OCI-LY7 (cell line): ENCODE data around the gene SDF4. TPM values are rescaled to one million over a fixed set of nuclear protein-coding genes. Genes with fewer than 3 reads are reported as not detected.

Experiments used
- BruUV-seq: library from RNA; stranded (reverse); fragments of 400-500 nt; replicated peaks from 2 replicates; lab custom pipeline; 2021; lab: Mats Ljungman, UMichigan
- CTCF ChIA-PET: fragments of 300-600 bp; sonication (Branson Sonifier 250); formaldehyde crosslinking; loops from one replicate; lab custom pipeline; 2022; ENCODE audit warnings: antibody characterized with exemption; ENCODE audit not compliant: unreplicated experiment; lab: Charles Lee
- POLR2A ChIA-PET: fragments of 300-600 bp; sonication (Branson Sonifier 250); formaldehyde crosslinking; loops from one replicate; lab custom pipeline; 2022; ENCODE audit warnings: antibody characterized with exemption; lab: Charles Lee
- DNase-seq: peaks from one replicate; pipeline ENCODE4 v3.0.0-alpha.2; 2015; ENCODE audit warnings: low spot score
- H2AFZ ChIP-seq: fragments of 200-600 bp; sonication (generic), shearing (Covaris generic); 2 replicates; pipeline ENCODE4 v1.6.1; 2014; ENCODE audit warnings: mild to moderate bottlenecking, antibody characterized with exemption, low read length, moderate library complexity
- H3K27ac ChIP-seq: fragments of 200-600 bp; sonication (generic); 2 replicates; pipeline ENCODE4 v1.5.1; 2014; ENCODE audit warnings: mixed run types, low read depth, mild to moderate bottlenecking, moderate library complexity, low read length, inconsistent platforms; ENCODE audit not compliant: poor library complexity, severe bottlenecking
- H3K36me3 ChIP-seq: fragments of 200-600 bp; sonication (generic); 2 replicates; pipeline ENCODE4 v1.6.1; 2014; ENCODE audit warnings: mild to moderate bottlenecking, antibody characterized with exemption, low read length, moderate library complexity, mixed read lengths; ENCODE audit not compliant: insufficient read depth
- H3K4me1 ChIP-seq: fragments of 200-600 bp; sonication (generic); 2 replicates; pipeline ENCODE4 v1.5.1; 2014; ENCODE audit warnings: mild to moderate bottlenecking, low read length; ENCODE audit not compliant: insufficient read depth, poor library complexity, severe bottlenecking
- H3K4me2 ChIP-seq: fragments of 200-600 bp; sonication (generic); 2 replicates; pipeline ENCODE4 v1.6.1; 2014; ENCODE audit warnings: mild to moderate bottlenecking, low read length
- H3K4me3 ChIP-seq: fragments of 200-600 bp; sonication (generic); 2 replicates; pipeline ENCODE4 v1.5.1; 2014; ENCODE audit warnings: mild to moderate bottlenecking, low read depth, low read length; ENCODE audit not compliant: poor library complexity, severe bottlenecking
- H3K79me2 ChIP-seq: fragments of 200-600 bp; sonication (generic); 2 replicates; pipeline ENCODE4 v1.6.1; 2016; ENCODE audit warnings: low read depth, mild to moderate bottlenecking, low read length, moderate library complexity, mixed read lengths; ENCODE audit not compliant: insufficient read depth
- H3K9me2 ChIP-seq: fragments of 200-600 bp; sonication (generic); 2 replicates; pipeline ENCODE4 v1.6.1; 2016; ENCODE audit warnings: mild to moderate bottlenecking, low read length, mixed read lengths; ENCODE audit not compliant: insufficient read depth
- H3K9me3 ChIP-seq: fragments of 200-600 bp; sonication (generic); 2 replicates; pipeline ENCODE4 v1.6.1; 2014; ENCODE audit warnings: mild to moderate bottlenecking, mixed run types, low read length, mixed read lengths
- H4K20me1 ChIP-seq: fragments of 200-600 bp; sonication (generic); 2 replicates; pipeline ENCODE4 v1.6.1; 2014; ENCODE audit warnings: mild to moderate bottlenecking, antibody characterized with exemption, low read length, moderate library complexity, mixed read lengths; ENCODE audit not compliant: insufficient read depth
- CTCF ChIP-seq: fragments of 200-600 bp; sonication (generic); conservative IDR thresholded peaks from 2 replicates; pipeline ENCODE4 v1.5.1; 2014; ENCODE audit warnings: mild to moderate bottlenecking, antibody characterized with exemption, low read length, moderate library complexity, mixed read lengths
- EZH2phosphoT487 ChIP-seq: fragments of 200-600 bp; sonication (generic); IDR thresholded peaks from 2 replicates; pipeline ENCODE4 v1.6.1; 2018; ENCODE audit warnings: low read depth, borderline replicate concordance, mild to moderate bottlenecking, mixed run types, antibody characterized with exemption, low read length, moderate library complexity, mixed read lengths
- intact Hi-C: fragments of 100-400 bp; cut with micrococcal nuclease; formaldehyde crosslinking; loops from one replicate; pipeline ENCODE4 v1.10.0; 2022; ENCODE audit not compliant: unreplicated experiment
- total RNA-seq, 2 experiments: library from RNA; depleted of rRNA in 1 of 2; stranded (reverse); fragments of >200 nt in 1 of 2; shearing (Covaris generic) in 1 of 2; gene quantifications; 2 replicates each; pipeline ENCODE4 v1.2.3, GENCODE V29; 2014 to 2022

SDF4 gene
- total RNA-seq, 2 experiments from 2014 or later = 47.7 to 85.7 TPM

- no peaks in the 10 kb centered on the region for H3K9me3 ChIP-seq
- H3K4me3 ChIP-seq = no peak overlapping the region
- BruUV-seq = no TSS peak
- H3K9me2 ChIP-seq = no peaks in the 10 kb centered on the region
- H4K20me1 ChIP-seq = no peaks in the 10 kb centered on the region
- no peaks in the 10 kb centered on the region for H3K4me1 ChIP-seq
- no peaks in the 10 kb centered on the region for H3K79me2 ChIP-seq
- H2AFZ ChIP-seq = no peak overlapping the region
- POLR2A ChIA-PET = no interaction called here
- no peak overlapping the region for H3K4me2 ChIP-seq
- intact Hi-C loops = no loop called here
- TF ChIP-seq EZH2phosphoT487 = no peak
- no peak for TF ChIP-seq CTCF
- CTCF ChIA-PET = no interaction called here
- no peak for DNase-seq
- H3K27ac ChIP-seq = no peak overlapping the region
- H3K36me3 ChIP-seq = no peaks in the 10 kb centered on the region
Measured at GRCh38 chr1:1182491-1183220, 49.1 kb downstream of the SDF4 start.

- H3K9me3 ChIP-seq = no peaks in the 10 kb centered on the region
- POLR2A ChIA-PET = no interaction called here
- no peak overlapping the region for H3K4me3 ChIP-seq
- intact Hi-C loops = no loop called here
- H3K4me2 ChIP-seq = no peak overlapping the region
- TF ChIP-seq CTCF (no peak), EZH2phosphoT487 (no peak)
- no peaks in the 10 kb centered on the region for H4K20me1 ChIP-seq
- H3K27ac ChIP-seq = no peak overlapping the region
- no peak for DNase-seq
- CTCF ChIA-PET = no interaction called here
- no peaks in the 10 kb centered on the region for H3K36me3 ChIP-seq
- H3K9me2 ChIP-seq = no peaks in the 10 kb centered on the region
- no peaks in the 10 kb centered on the region for H3K4me1 ChIP-seq
- H3K79me2 ChIP-seq = no peaks in the 10 kb centered on the region
- BruUV-seq = no TSS peak
- H2AFZ ChIP-seq = no peak overlapping the region
Measured at GRCh38 chr1:1181938-1182410, 49.8 kb downstream of the SDF4 start.
